Islet precursor cell (in vitro differentiated cells): ENCODE measurements around the gene DTYMK.
A peak's percentile ranks its signal among the peaks of the same experiment; 100 is the strongest.
"Not testable (repeated sequence)": the region's sequence is repeated elsewhere in the genome, so short reads cannot be mapped to it uniquely, and the experiment has no call there.

ENCODE experiments used
- DNase-seq: peaks from one replicate; pipeline ENCODE4 v3.0.0-alpha.2; 2018

DTYMK gene

DNA sequence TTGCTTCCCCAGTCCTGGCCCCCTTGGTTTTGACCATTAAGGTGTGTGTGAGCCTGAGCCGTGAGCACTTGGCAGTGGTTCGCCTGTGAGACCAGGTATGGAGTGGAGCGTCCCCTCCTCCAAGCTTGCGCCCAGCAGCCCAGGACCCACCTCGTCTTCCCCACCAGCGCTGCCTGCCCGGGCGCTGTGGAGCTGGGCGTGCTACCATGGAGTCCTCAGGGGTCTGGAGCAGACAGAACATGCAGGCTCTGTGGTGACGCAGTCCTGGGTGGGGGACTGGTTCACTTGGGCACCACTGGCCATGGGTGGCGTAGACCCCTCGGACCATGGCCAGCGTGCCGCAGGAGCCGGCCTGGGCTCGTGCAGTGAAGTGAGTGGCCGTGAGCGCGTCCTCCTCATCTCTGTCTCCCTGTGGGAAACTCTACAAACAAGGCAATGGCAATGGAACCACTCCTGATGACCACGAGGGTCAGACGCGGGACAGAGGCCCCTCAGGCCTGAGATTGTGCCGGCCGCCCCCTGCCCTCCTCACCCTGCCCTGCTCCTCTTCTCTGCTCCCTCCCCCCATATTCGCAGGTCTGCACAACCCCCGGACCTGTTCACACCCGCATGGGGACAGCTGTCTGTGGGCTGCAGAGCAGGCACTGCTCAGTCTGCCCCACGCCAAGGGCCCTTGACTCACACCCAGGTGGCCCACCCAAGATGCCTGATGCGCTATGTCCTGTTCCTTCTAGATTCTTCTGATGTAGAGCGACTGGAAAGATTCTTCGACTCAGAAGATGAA is 15.0 kb downstream of the DTYMK start:
- DNase-seq = no peak

DNA sequence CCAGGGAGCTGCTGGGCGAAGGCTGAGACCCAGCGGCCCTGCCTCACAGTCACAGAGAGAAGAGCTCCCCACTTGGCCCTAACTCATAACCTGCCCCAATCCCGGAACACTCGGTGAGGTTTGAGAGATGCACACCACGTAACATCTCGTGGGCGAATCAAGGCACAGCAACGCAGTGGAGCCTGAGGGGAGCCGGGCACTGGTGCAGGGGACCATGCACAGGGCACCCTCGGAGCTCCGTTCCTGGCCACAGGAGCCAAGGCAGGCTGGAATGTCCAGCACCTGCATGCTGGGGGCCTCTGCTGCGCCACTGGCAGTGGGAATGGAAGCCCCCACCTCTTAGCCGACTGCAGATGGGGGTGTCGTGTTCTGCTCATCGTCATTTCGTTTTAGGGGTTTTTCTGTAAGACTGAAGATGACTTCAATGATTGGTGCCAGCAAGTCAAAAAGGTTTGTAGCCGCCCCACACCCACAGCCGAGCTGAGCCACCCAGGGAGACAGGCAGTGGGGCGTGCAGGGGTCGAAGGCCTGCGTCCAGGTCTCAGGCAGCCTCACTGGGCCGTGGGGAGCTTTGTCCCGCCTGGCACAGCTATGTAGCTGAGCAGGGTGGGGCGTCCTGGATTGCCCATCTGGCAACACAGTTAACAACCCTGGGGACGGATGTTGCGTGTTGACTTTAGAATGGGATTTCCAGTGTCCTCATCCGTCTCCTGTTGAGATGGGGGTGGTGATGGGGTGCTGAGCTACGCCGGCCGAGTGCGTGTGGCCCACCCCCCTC is 16.1 kb downstream of the DTYMK start:
- DNase-seq = no peak

DNA sequence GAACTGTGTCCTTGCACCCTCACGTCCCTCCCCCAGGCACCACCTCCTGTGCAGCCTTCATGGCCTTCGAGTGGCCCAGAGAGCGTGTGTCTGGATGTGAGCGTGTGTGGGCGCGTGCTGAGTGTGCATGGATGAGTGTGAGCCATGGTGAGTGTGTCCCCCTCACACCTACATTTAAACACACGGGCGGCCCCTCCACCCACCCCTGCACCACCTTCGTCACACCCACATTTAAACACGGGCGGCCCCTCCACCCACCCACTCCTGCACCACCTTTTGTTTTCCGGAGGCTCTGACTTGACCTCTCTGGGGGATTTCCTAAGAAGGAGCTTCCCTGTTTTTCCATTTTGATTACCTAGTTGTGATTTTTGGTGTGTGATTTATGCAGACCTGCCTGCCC is 17.8 kb downstream of the DTYMK start:
- DNase-seq = no peak

DNA sequence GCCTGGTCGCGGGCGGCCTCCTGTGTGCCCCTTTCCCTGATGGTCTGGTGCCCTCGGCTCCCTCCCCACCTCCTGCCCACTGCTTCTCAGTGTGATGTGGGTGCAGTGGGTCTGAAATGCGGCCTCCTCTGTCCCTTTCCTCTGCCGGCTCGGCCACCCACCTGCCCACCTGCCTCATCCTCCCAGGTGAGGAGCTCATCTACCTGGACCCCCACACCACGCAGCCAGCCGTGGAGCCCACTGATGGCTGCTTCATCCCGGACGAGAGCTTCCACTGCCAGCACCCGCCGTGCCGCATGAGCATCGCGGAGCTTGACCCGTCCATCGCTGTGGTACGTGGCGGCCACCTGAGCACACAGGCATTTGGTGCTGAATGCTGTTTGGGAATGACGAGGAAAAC is 18.3 kb downstream of the DTYMK start:
- no peak for DNase-seq

DNA sequence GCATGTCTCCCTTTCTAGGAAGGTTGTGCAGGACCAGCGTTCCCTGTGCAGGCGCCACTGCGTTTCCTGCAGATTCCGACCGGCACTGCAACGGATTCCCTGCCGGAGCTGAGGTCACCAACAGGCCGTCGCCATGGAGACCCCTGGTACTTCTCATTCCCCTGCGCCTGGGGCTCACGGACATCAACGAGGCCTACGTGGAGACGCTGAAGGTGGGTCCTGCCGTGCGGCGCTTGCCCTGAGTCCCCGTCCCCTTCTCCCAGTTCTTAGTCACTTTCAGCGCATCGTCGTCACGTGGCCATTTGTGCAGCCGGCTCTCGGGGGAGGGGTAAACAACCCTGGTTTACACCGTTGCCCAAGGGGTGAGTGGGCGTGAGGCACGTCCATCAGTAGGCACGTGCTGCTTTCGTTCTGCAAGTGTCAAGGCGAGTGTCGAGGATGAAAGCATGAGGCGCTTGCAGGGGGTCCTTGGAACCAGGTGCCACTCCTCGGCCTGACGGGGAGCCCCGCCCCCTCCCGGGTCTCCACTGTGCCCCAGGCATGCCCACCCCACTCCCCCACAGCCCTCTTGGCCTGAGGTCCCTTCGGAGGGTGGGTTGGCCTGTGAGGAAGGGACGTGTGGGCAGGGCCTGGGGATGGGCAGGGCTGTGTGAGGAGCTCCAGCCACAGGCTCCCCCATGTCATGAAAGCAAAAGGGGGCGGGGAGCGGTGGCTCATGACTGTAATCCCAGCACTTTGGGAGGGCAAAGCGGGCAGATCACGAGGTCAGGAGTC is 19.8 kb downstream of the DTYMK start:
- no peak for DNase-seq

DNA sequence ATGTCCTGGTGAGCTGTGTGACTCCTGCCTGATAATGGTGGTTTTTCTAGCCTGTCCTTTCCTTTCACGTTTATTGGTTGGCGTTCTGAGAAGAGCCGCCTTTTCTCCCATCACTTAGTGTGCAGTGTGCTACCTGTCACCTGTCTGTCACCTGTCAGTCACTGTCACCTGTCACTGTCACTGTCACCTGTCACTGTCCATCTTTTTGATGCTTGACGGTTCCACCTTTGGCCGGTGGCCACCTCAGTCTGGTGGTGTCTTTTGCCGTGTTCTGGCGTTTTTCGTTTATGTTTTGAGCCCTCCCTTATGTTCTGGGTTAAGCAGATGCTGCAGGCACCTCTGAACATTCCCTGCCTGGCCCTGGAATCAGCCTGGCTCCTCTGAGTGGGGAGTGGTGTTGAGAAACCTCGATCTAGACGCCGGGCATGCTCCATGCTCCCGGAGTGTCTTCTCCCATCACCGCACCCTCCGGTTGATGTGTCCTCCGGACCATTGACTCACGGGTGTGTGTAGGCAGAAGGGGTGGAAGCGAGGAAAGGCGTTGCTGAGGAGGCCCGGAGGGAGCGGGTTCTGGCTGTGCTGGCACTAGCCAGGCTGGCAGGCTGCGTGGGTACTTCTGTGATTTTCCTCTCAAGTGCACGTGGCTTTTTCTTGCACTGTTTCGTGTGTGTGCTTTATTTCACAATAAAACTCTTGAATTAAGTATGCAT is 20.7 kb downstream of the DTYMK start:
- DNase-seq = no peak

DNA sequence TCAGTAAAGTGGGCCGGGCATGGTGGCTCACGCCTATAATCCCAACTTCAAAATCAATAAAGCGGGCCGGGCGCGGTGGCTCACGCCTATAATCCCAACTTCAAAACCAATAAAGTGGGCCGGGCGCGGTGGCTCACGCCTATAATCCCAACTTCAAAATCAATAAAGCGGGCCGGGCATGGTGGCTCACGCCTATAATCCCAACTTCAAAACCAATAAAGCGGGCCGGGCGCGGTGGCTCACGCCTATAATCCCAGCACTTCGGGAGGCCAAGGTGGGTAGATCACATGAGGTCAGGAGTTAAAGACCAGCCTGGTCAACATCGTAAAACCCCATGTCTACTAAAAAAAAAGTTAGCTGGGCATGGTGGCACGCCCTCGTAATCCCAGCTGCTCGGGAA is 23.9 kb downstream of the DTYMK start:
- DNase-seq = not testable (repeated sequence)

DNA sequence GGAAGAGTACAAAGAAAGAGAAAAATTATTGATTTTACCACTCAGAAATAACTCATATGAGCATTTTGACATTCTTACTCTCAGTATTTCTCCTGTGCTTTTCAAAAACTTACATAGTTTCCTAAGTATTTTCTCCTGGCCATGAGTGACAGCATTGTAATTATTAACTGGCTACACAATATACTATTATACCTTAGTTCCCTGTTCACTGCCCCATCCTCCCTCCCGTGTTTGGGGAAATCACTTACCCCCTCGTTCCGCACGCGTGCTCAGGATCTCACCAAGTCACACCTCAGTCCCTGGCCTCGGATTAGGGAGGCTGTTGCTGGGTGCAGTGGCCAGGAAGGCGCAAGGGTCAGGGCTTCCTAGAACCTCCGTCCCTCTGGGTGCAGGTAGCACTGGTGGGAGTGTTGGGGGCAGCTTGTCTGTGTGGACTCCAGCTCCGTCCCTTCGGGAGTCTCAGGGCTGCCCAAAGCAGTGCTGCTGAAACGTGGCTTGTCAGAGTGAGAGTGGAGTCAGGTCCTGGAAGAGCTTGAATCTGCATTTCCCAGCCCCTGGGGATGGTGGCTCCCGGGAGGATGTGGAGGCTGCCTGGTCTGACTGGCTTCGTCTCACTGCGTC is 25.9 kb downstream of the DTYMK start:
- DNase-seq = no peak

DNA sequence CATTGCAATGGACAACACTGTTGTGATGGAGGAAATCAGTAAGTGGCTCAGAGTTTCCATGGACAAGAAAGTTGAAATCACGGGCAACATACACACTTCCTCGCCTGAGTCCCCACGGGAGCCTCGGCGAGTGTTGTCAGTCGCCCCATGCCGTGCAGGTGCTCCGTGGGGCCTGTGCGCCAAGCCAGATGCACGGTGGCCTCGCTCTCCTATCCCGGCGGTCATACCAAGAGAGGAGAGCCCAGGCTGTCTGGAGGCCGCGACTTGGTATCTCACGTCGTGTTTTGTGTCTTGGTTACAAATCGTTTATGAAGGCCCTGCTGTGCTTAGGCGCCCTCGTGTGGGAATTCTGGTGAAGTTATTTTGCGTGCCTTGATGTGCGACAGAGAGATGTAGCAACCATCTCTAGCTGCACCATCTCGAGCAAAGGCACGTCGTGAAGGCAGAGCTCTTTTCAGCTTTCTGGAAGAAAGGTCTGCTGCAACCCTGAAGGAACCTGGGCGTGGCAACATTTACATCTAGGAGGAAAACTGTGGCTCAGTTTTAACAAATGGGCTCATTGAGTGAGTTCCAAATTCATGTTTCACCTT is 27.4 kb downstream of the DTYMK start:
- DNase-seq = peak; percentile 81

DNA sequence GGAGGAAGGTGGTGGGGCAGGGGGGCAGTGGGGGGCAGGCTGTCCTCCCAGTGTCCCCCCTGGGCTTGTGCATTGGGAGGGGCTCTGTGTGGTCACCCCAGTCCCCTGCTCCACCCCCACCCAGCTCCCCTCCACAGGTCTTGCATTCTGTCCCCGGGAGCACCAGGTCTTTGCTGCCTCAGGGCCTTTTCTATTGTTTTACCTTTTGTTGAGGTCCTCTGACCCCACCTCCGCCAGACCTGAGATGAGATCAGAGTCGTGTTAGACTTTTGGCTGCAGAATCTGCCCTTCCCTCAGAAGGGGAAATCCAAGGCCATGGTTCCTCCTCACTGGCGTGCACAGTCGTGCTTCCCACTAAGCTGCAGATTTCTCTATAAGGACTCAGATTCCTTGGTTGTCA is 28.3 kb downstream of the DTYMK start:
- no peak for DNase-seq

DNA sequence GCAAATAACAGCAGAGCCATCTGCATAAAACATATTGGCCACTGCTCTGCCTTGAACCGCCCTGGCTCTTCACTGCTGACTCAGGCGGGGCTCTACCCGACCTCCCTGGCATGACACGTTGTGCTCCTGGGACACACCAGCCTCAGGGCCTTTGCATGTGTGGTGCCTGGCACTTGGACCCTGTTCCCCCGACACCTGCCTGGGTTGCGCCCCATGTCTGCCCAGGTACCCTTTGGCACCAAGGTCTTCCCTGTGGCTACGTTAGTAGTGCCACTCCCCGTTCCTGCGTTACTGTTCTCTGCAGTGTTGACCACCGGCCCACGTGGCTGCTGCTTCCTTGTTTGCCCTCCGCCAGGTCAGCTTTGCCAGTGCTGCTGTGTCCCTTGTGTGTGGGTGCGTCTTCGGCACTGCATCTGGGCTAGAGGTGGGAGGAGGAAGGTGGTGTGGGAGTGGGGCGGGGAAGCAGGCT is 28.8 kb downstream of the DTYMK start:
- no peak for DNase-seq

DNA sequence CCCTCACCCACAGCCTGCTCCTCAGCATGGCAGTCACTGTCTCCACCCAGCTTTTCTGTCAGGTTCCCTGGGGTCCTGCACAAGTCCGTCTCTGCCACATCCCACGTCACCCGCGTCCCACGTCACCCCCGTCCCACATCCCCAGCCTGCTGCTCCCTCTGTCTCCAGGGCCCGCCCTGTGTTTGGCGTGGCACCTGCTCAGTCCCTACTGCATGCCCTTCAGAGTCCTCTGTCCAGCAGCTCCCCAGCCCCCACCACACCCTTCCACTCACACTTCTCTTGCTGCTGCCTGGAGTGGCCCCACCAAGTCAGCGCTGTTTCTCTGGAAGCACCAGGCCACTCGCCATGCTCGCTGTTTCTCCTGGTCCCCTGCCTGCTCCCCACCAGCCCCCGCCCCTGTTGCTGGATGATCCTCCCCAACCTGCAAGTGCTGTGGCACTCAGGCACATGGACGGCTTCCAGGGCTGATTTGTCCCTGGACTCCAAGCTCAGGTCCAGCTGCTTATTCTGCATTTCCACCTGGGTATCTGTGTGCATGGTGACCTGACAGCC is 30.3 kb downstream of the DTYMK start:
- no peak for DNase-seq

DNA sequence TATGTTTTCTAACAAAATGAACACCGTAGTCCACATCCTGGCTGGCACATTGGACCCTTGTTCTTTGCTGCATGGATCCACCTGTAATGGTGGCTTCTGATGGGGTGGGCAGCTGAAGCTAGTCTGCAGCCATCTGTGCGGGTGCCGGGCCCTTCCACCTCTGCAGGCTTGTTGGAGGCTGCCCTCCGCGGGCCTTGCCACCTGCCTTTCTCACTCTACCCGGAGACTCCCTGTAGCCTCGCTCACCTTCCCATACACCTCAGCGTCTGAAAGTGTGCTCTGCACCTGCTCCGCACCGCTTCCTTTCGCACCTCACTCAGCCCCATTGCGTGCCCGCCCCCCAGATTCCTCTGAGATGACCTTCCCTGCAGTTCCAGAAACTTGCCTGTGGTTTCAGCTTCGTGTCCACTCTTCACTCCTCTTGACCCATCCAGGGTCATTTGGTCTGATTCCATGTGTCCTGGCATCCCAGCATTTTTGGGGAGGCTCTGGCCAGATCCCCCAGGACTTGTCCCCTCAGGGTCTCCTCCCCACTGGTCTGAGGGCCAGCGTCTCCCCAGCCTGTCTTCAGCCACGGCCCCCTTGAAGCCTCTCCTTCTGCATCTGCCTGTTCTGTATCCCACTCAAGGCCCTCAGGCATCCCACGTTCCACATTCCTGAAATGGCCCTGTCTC is 31.0 kb downstream of the DTYMK start:
- no peak for DNase-seq

DNA sequence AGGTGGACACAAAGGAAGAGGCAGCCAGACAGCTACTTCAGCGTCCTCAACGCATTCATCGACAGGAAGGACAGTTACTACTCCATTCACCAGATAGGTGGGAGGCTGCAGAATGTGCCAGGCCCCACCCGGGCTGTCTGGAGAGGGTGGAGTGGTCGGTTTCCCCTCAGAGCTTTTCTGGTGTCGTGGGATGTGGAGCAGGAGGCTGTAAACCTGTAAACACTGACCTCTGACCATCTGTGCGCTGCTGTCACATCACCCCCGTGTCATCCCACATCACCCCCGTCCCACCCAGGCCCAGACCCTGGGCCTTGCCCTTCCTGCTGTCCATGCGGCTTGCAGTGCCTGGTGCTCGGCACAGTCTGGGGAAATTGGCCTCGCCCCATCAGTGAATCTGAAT is 32.1 kb downstream of the DTYMK start:
- DNase-seq = no peak

DNA sequence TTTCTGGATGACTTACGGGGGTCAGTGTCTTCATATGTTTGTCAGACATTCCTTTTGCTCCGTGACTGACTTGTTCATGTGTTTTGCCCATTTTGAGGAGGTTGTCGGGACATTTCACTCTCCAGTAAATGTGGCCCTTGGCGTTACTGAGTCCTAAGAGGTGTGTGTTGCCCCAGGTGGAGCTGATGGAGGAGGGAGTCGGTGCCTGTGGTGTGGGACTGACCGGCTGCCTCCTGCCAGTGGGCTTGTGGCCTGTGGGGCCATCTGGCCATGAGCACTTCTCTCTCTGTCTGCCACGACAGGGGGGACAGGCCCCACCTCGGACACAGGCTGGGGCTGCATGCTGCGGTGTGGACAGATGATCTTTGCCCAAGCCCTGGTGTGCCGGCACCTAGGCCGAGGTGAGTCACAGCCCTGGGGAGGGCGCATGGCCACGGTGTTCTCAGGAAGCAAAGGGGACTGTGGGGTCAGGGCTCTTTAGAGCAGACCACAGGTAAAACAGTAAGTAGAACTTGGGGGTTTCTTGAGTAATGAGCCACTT is 33.3 kb downstream of the DTYMK start:
- no peak for DNase-seq

DNA sequence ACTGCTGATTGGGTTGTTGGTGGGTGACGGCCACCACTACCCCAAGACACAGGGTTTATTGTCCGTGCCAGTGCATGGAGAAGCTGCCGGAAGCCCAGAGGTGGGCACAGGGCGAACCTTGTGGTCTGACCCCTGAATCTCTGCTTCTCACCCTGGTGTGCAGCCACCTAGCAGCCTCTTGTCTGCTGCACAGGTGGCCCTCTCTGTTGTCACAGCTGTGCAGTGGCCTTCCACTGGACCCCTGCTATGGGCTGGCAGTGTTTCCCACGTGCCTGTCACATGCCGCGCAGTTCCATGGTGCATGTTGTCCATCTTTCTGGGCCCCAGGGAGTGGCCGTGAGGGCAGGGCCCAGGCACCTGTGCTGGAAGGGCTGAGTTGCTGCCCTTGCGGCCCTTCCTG is 33.9 kb downstream of the DTYMK start:
- no peak for DNase-seq

DNA sequence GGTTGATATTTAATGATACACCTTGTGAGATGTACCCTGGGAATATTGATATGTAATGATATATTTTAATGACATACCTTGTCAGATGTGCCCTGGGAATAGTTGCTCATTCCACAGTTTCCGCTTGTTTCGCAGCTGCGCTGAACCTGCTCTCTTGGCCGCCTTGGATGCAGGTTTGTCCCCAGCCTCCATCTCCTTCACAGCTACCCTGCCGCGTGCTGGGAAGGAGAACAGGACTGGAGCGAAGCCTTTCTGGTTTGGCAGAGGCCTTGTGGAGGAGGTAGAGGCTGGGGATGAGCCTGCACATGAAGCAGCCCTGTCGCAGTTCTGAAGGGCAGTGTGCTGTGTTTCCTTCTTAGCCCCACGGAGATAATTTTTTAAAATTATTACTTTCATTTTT is 34.5 kb downstream of the DTYMK start:
- DNase-seq = no peak

DNA sequence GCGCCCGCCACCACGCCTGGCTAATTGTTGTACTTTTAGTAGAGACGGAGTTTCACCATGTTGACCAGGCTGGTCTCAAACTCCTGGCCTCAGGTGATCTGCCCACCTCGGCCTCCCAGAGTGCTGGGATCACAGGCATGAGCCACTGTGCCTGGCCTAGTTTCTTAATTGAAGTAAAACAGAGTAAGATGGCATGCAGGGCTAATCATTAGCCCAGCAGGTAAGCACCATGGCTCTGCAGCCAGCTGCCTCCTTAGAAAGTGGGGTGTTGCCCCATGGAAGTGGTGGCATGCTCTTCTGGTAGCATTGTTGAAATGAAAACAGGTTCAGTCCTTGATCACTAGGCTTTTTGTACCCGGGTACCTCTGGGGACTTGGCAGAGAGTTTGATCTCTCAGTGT is 36.7 kb downstream of the DTYMK start:
- no peak for DNase-seq

DNA sequence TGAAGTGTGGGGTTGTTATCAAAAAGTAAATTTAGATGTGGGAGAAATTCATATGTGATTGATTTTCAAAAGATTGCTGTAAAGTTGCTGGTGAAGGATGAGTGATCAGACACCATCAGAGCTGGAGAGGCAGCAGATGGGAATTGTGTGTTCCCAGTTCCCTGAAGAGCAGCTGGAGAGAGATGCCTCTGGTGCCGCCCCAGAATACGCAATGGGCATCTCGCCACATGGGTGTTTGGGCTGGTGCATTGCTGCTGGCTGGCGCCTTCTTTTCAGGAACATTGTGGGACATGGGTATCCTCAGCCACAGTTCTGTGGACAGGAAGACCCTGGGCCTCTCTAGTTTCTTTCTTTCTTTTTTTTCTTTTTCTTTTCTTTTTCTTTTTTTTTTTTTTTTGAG is 37.2 kb downstream of the DTYMK start:
- no peak for DNase-seq

DNA sequence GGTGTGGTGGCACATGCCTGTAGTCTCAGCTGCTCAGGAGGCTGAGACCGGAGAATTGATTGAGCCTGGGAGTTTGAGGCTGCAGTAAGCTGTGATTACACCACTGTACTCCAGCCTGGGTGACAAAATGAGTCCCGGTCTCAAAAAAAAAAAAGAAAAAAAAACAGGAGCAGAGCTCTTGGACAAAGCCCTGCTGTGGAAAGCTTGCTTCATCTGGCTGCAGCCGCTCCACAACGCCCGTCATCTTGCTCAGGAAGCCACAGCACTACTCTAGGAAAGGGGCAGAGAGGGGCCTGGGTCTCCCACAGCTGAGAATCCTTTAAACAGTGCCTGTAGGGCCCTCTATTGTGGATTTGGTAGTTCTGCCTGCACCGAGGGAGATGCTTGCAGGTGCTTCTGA is 38.2 kb downstream of the DTYMK start:
- DNase-seq = no peak
